ENCODE results near the gene BICD1.

BICD1 gene

DNA sequence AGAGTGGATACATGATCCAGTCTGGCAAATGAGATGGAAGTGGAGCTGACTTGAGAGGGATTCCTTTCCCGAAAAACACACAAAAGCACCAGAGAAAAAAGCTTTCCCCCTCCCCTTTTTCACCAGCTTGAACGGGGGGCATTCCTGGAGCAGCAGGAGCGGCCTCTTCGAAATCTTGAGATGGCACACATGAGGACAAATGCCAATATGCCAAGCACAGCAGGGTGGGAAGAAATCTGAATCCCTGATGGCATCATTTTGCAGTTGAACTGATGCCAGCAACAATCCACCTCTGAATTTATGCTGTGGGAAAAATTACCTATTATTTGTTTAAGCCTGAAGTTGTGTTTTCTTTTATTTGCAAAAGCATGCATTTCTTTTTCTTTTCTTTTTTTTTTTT lies 29.7 kb upstream of the BICD1 start:
- Histone ChIP-seq H3K36me3 (ENCODE audit: low read depth) (no peaks in the 10 kb centered on the region), H3K9me3 (ENCODE audit: severe bottlenecking) (no peaks in the 10 kb centered on the region), H3K27me3 (ENCODE audit: insufficient read depth, poor library complexity, severe bottlenecking) (no peaks in the 10 kb centered on the region), H3K27ac (ENCODE audit: poor library complexity, severe bottlenecking) (no peak overlapping the region), H3K4me3 (ENCODE audit: severe bottlenecking) (no peak overlapping the region), H3K4me1 (ENCODE audit: insufficient read depth, poor library complexity, severe bottlenecking) (no peaks in the 10 kb centered on the region)
- no peak for ATAC-seq (ENCODE audit: low read depth)
- TF ChIP-seq CTCF (IDR thresholded peaks at IDR 0.05; ENCODE audit: poor library complexity, severe bottlenecking): no peak
- no peak for DNase-seq (ENCODE audit: low spot score)

DNA sequence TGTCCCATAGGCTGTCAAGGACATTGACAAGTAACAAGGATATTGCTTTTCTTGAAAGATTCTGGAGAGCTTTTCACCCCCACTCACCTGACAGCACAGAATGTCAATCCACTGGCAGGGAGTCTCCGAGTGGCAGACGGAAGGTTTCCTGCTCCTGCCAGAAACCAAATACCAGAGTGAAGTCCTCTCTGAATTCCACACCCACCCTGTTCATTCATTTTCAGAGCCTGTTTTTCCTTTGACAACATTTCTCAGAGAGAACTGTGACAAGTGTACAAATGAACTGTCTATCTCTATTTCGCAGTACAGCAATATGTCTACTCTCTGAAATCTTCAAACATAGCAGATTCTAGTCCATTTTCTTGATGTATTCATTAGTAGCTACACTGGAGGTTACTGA lies 26.2 kb upstream of the BICD1 start:
- no peak for DNase-seq (ENCODE audit: low spot score)
- Histone ChIP-seq H3K4me1 (ENCODE audit: insufficient read depth, poor library complexity, severe bottlenecking) (no peaks in the 10 kb centered on the region), H3K4me3 (ENCODE audit: severe bottlenecking) (no peak overlapping the region), H3K36me3 (ENCODE audit: low read depth) (no peaks in the 10 kb centered on the region), H3K27ac (ENCODE audit: poor library complexity, severe bottlenecking) (no peak overlapping the region), H3K27me3 (ENCODE audit: insufficient read depth, poor library complexity, severe bottlenecking) (no peaks in the 10 kb centered on the region), H3K9me3 (ENCODE audit: severe bottlenecking) (no peaks in the 10 kb centered on the region)
- ATAC-seq (ENCODE audit: low read depth): no peak
- TF ChIP-seq CTCF (IDR thresholded peaks at IDR 0.05; ENCODE audit: poor library complexity, severe bottlenecking): no peak

DNA sequence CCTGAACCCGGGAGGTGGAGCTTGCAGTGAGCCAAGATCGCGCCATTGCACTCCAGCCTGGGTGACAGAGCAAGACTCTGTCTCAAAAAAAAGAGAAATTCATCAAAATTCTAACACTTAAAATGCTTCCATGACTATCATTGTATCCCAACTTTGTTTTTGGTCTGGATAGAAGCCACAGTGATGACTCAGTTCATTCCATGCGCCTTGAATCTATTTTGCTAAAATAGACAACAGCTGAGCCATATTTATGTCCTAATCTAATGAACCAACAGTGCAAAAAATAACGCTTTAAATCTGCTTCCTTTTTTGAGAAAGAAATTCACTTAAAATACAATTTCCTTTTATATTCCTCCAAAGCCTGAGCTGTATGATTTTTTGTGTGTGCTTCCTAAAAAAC lies 23.2 kb upstream of the BICD1 start:
- no peak overlapping the region for H3K27ac ChIP-seq (ENCODE audit: poor library complexity, severe bottlenecking)

GRCh38 chr12:32084017-32084688 lies 22.5 kb upstream of the BICD1 start:
- H3K9me3 ChIP-seq (ENCODE audit: severe bottlenecking): no peaks in the 10 kb centered on the region
- no peak overlapping the region for H3K4me3 ChIP-seq (ENCODE audit: severe bottlenecking)
- TF ChIP-seq CTCF (IDR thresholded peaks at IDR 0.05; ENCODE audit: poor library complexity, severe bottlenecking): no peak
- H3K27me3 ChIP-seq (ENCODE audit: insufficient read depth, poor library complexity, severe bottlenecking): no peaks in the 10 kb centered on the region
- ATAC-seq (ENCODE audit: low read depth): no peak
- no peaks in the 10 kb centered on the region for H3K4me1 ChIP-seq (ENCODE audit: insufficient read depth, poor library complexity, severe bottlenecking)
- no peaks in the 10 kb centered on the region for H3K36me3 ChIP-seq (ENCODE audit: low read depth)
- DNase-seq (ENCODE audit: low spot score): no peak
- no peak overlapping the region for H3K27ac ChIP-seq (ENCODE audit: poor library complexity, severe bottlenecking)

More for the DNA sequence above, 23.2 kb upstream of the BICD1 start:
- no peaks in the 10 kb centered on the region for H3K4me1 ChIP-seq (ENCODE audit: insufficient read depth, poor library complexity, severe bottlenecking)
- no peaks in the 10 kb centered on the region for H3K36me3 ChIP-seq (ENCODE audit: low read depth)
- TF ChIP-seq CTCF (IDR thresholded peaks at IDR 0.05; ENCODE audit: poor library complexity, severe bottlenecking): no peak
- no peaks in the 10 kb centered on the region for H3K27me3 ChIP-seq (ENCODE audit: insufficient read depth, poor library complexity, severe bottlenecking)
- no peak for DNase-seq (ENCODE audit: low spot score)
- 0 out of 3 replicates have a peak, but pooled peaks have one; percentile 50 for ATAC-seq (ENCODE audit: low read depth)
- H3K4me3 ChIP-seq (ENCODE audit: severe bottlenecking): no peak overlapping the region
- H3K9me3 ChIP-seq (ENCODE audit: severe bottlenecking): no peaks in the 10 kb centered on the region

- no peak overlapping the region for H3K27ac ChIP-seq (ENCODE audit: poor library complexity, severe bottlenecking)
- no peaks in the 10 kb centered on the region for H3K9me3 ChIP-seq (ENCODE audit: severe bottlenecking)
- no peaks in the 10 kb centered on the region for H3K36me3 ChIP-seq (ENCODE audit: low read depth)
- no peak for ATAC-seq (ENCODE audit: low read depth)
- DNase-seq (ENCODE audit: low spot score): no peak
- H3K27me3 ChIP-seq (ENCODE audit: insufficient read depth, poor library complexity, severe bottlenecking): no peaks in the 10 kb centered on the region
- TF ChIP-seq CTCF (IDR thresholded peaks at IDR 0.05; ENCODE audit: poor library complexity, severe bottlenecking): no peak
- H3K4me3 ChIP-seq (ENCODE audit: severe bottlenecking): no peak overlapping the region
- no peaks in the 10 kb centered on the region for H3K4me1 ChIP-seq (ENCODE audit: insufficient read depth, poor library complexity, severe bottlenecking)
These were observed 21.9 kb upstream of the BICD1 start for GRCh38 chr12:32084753-32085152.
